NCI-H2029 (cell line): Measurements from ENCODE around the gene CTNNA3.

Experiments used
- DNase-seq: peaks from one replicate; lab custom pipeline; 2025; lab: John Stamatoyannopoulos, UW

CTNNA3 gene

DNA sequence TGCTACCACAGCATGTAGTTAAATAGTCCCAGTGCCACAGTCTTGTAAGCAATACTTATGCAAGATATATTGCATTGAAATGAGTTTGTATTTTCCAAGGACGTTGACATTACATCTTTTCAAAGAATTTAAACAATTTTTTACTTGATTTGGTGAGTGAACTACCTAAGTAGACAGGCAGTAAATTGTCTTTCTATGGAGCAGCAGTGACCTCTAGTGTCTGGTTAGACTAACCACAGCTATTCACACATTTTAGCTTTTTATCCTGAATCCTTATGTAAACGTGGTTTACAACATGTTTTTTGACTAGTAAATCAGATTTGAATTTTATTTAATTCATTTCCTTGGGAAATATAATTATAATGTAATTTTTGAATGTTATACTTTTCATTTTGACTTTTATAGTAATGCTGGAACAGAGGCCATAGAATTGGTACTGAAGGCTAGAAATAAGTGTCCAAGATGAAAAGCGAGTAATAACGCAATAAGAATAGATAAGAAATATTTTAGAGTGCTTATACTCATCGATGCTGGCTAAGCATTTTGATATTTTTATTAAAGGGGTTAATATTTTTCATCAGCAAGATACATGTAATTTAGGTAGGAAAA is 764.6 kb downstream of the CTNNA3 start:
- DNase-seq: no peak

DNA sequence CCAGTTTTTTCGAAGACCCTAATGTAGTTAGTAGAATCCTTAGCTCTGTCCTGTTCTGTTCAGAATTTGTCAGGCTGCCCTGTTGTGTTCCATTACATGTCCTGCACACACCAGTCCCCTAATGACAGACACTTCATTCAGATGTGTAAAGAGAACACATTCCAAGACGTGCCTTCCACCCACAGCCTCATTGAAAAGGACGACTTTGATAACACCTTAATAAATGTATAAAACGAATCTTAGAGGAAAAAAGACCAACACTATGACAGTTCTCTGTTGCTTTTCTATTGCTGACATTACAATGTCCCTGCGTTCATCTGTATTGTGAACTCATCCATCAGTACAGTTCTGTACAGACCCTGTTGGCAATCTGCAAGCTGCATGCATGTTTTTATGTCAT is 766.6 kb downstream of the CTNNA3 start:
- DNase-seq: no peak

DNA sequence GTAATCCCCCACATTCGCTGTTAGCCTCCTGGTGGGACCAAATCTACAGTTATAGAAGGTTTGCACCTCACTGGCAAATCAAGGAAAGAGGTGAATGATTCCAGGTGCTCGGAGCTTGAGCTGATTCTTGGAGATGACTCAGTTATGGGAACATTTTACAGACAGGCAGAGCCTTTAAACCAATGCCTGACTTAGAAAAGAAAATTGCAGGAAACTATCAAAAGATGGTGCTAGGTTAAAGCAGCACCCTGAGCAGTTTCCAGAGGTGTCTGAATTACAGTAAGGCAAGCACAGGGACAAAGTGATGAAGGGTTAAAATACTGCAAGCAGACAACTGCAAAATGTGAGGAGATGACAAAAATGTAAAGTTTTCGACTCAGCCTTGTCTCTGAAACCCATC is 767.2 kb downstream of the CTNNA3 start:
- DNase-seq: no peak

DNA sequence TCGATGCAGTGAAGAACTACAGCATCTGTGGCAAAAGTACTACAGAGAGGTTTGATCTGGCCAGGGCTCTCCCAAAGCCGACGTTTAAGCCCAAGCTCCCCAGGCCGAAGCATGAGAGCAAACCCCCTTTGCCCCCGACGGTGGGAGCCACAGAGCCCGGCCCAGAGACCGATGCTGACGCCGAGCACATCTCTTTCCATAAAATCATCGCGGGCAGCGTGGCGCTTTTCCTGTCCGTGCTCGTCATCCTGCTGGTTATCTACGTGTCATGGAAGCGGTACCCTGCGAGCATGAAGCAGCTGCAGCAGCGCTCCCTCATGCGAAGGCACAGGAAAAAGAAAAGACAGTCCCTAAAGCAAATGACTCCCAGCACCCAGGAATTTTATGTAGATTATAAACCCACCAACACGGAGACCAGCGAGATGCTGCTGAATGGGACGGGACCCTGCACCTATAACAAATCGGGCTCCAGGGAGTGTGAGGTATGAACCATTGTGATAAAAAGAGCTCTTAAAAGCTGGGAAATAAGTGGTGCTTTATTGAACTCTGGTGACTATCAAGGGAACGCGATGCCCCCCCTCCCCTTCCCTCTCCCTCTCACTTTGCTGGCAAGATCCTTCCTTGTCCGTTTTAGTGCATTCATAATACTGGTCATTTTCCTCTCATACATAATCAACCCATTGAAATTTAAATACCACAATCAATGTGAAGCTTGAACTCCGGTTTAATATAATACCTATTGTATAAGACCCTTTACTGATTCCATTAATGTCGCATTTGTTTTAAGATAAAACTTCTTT is 767.8 kb downstream of the CTNNA3 start:
- DNase-seq: no peak

DNA sequence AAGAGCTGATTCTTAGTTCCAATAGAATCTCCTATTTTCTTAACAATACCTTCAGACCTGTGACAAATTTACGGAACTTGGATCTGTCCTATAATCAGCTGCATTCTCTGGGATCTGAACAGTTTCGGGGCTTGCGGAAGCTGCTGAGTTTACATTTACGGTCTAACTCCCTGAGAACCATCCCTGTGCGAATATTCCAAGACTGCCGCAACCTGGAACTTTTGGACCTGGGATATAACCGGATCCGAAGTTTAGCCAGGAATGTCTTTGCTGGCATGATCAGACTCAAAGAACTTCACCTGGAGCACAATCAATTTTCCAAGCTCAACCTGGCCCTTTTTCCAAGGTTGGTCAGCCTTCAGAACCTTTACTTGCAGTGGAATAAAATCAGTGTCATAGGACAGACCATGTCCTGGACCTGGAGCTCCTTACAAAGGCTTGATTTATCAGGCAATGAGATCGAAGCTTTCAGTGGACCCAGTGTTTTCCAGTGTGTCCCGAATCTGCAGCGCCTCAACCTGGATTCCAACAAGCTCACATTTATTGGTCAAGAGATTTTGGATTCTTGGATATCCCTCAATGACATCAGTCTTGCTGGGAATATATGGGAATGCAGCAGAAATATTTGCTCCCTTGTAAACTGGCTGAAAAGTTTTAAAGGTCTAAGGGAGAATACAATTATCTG is 768.6 kb downstream of the CTNNA3 start:
- no peak for DNase-seq

DNA sequence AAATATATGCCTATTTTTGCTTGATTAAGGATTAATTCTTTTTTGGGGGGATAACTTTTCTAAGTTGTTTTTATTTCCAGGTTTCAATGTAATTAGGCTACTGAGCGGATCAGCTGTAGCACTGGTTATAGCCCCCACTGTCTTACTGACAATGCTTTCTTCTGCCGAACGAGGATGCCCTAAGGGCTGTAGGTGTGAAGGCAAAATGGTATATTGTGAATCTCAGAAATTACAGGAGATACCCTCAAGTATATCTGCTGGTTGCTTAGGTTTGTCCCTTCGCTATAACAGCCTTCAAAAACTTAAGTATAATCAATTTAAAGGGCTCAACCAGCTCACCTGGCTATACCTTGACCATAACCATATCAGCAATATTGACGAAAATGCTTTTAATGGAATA is 769.2 kb downstream of the CTNNA3 start:
- no peak for DNase-seq

DNA sequence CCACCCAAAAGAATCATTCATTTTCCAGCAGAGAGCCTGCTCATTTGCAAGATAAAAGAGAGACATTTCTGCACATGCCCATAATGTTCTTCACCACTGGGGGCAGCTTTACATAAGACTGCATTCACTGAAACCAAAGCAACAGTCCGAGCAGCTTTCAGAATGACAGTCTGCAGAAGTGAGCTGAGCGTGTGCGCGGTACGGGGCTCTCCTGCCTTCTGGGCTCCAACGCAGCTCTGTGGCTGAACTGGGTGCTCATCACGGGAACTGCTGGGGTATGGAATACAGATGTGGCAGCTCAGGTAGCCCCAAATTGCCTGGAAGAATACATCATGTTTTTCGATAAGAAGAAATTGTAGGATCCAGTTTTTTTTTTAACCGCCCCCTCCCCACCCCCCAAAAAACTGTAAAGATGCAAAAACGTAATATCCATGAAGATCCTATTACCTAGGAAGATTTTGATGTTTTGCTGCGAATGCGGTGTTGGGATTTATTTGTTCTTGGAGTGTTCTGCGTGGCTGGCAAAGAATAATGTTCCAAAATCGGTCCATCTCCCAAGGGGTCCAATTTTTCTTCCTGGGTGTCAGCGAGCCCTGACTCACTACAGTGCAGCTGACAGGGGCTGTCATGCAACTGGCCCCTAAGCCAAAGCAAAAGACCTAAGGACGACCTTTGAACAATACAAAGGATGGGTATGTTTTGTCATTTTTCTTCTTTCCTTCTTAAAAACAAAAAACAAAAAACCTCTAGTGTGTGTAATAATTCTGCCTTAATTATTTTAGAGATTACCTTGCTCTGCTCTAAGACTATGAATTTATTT is 769.9 kb downstream of the CTNNA3 start, which contains the start of gene LRRTM3:
TSS of gene LRRTM3 (plus strand) at position 141 of the 820 bp plus-strand sequence.
- no peak for DNase-seq

DNA sequence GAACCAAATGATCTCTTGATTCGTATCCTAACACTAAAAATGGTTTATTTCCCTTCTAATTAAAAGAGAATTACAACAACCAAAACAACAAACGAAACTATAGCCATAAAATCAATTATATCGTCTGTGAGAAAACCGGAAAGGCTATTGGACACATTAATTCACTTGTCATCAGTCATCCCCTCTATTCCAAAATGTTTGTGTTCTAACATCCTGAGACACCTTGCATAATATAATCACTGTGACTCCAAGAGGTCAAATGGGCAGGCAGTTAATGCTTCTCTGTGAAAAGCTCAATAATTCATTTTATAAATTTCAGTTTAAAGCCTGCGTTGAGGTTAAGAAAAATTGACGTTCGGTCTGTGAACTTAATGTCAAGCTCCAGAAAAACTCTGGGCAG is 770.6 kb downstream of the CTNNA3 start:
- DNase-seq: no peak

- DNase-seq: no peak
These were observed 771.2 kb downstream of the CTNNA3 start for GRCh38 chr10:66924674-66925345.

DNA sequence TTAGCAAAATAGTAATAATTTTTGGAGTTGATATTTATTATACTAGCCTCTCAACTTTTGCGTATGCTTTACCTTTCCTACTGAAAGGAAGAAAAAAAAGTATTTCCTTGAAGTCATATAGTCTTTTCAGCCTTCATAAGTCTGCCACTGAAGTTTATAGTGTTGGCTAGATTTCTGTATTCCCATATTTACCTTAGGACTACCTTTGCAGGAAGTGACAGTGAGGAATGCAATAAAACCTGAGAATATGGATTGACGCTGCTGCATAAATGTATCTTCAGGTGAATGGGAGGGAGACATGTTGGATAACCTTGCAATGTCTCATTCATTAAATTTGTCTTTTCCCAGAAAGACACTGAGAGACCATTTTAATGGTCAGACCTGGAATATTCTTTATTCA is 776.7 kb downstream of the CTNNA3 start:
- no peak for DNase-seq

- no peak for DNase-seq
These were observed 778.9 kb downstream of the CTNNA3 start for GRCh38 chr10:66917104-66917503.

GRCh38 chr10:66916030-66916429 is 780.0 kb downstream of the CTNNA3 start:
- no peak for DNase-seq

GRCh38 chr10:66910671-66911070 is 785.3 kb downstream of the CTNNA3 start:
- no peak for DNase-seq

GRCh38 chr10:66892871-66893270 is 803.1 kb downstream of the CTNNA3 start:
- DNase-seq: no peak

DNA sequence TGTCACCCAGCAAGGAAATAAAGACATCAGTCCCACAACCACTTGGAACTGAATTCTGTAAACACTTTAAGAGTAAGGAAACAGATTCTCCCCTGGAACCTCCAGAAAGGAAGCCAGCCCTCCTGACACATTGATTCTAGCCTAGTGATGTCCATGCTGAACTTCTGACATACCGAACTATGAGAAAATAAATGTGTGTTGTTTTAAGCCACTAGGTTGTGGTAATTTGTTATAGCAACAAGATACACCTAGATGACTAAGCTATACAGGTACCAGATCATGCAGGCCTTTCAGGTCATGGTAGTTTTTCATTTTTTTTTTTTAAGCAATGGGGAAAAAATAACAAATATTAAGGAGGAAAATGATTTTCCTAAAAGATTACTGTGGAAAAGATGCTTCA is 807.8 kb downstream of the CTNNA3 start:
- no peak for DNase-seq

- no peak for DNase-seq
These were observed 809.1 kb downstream of the CTNNA3 start for GRCh38 chr10:66886848-66887247.

- DNase-seq: no peak
These were observed 813.7 kb downstream of the CTNNA3 start for GRCh38 chr10:66882271-66882670.

GRCh38 chr10:66881814-66882213 is 814.2 kb downstream of the CTNNA3 start:
- DNase-seq: no peak

GRCh38 chr10:66880826-66881225 is 815.2 kb downstream of the CTNNA3 start:
- DNase-seq: no peak

DNA sequence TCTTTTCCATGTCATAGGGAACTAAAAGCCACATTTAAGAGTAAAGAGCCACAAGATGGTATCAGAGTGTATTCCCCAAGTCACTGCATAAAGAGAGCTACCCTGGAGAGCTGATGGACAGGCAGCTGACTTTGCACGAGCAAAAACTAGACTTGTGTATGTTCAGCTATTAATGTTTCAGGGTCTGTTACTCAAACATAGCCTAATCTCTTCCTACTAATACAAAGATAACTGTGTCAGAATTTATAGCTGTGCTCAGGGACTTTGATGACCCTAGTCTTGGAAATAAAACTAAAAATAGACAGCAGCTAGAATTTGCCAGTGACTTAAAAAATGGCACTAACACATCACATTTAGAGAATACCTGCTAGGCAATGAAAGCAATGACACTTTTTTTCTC is 815.7 kb downstream of the CTNNA3 start:
- DNase-seq: no peak

- no peak for DNase-seq
These were observed 818.6 kb downstream of the CTNNA3 start for GRCh38 chr10:66877361-66877760.

GRCh38 chr10:66869635-66870034 is 826.4 kb downstream of the CTNNA3 start:
- no peak for DNase-seq
